ENCODE results near the gene CPT1B. TPM values are rescaled to one million over a fixed set of nuclear protein-coding genes. Genes with fewer than 3 reads are reported as not detected.

Gene CPT1B
- total RNA-seq, 6 experiments from 2014 or later: 3.8 to 30.7 (median 13.0) TPM

- H3K4me3 ChIP-seq: no peak overlapping the region
- DNase-seq (no peak), ATAC-seq (no peak)
- H3K27ac ChIP-seq: no peak overlapping the region
- H3K27me3 ChIP-seq: no peaks in the 10 kb centered on the region
- TF ChIP-seq POLR2A (IDR thresholded peaks at IDR 0.05): no peak
- TF ChIP-seq CTCF (IDR thresholded peaks at IDR 0.05): no peak
- H3K36me3 ChIP-seq: no peaks in the 10 kb centered on the region
- intact Hi-C loops (cut with DNase I): no loop called here
- H3K4me1 ChIP-seq: peaks cover 0 to 10% (median 4%) of the 10 kb centered on the region in 4 donors
- WGBS (ENCODE audit: insufficient coverage, low coverage, low lambda C conversion rate, missing lambda C conversion rate): 84% methylated on average over 3 of the region's 3 CpGs
- no peaks in the 10 kb centered on the region for H3K9me3 ChIP-seq
Measured at GRCh38 chr22:50560034-50560433, 18.2 kb downstream of the CPT1B start.

GRCh38 chr22:50556703-50557102 lies 21.5 kb downstream of the CPT1B start:
- ATAC-seq (no peak), DNase-seq (no peak)
- Histone ChIP-seq H3K9me3 (no peaks in the 10 kb centered on the region), H3K27ac (no peak overlapping the region), H3K4me3 (no peak overlapping the region), H3K36me3 (no peaks in the 10 kb centered on the region), H3K27me3 (no peaks in the 10 kb centered on the region), H3K4me1 (no peaks in the 10 kb centered on the region)
- WGBS (ENCODE audit: insufficient coverage, low coverage, low lambda C conversion rate, missing lambda C conversion rate): 85% methylated on average over 5 of the region's 5 CpGs
- intact Hi-C loops (cut with DNase I): no loop called here
- TF ChIP-seq CTCF (IDR thresholded peaks at IDR 0.05): no peak
- no peak for TF ChIP-seq POLR2A (IDR thresholded peaks at IDR 0.05)

- Histone ChIP-seq H3K4me3 (no peak overlapping the region), H3K36me3 (no peaks in the 10 kb centered on the region), H3K9me3 (no peaks in the 10 kb centered on the region), H3K27me3 (no peaks in the 10 kb centered on the region), H3K4me1 (peaks cover 0 to 8% (median 0%) of the 10 kb centered on the region in 4 donors), H3K27ac (no peak overlapping the region)
- intact Hi-C loops (cut with DNase I): loop anchor here in 1 of 2 donors (5.0 kb wide), 1 partner anchor 49 kb away; the partner anchor contains the start of gene MAPK8IP2
- WGBS (ENCODE audit: insufficient coverage, low coverage, low lambda C conversion rate, missing lambda C conversion rate): 82% methylated on average over 8 of the region's 8 CpGs
- DNase-seq (peak in 1 of 3 donors; percentile 15), ATAC-seq (no peak)
- TF ChIP-seq POLR2A (IDR thresholded peaks at IDR 0.05): no peak
- TF ChIP-seq CTCF (IDR thresholded peaks at IDR 0.05): no peak
Measured at GRCh38 chr22:50553310-50553709, 24.9 kb downstream of the CPT1B start.

GRCh38 chr22:50551160-50551752 lies 27.0 kb downstream of the CPT1B start:
- H3K27me3 ChIP-seq: no peaks in the 10 kb centered on the region
- no peak for ATAC-seq
- H3K4me1 ChIP-seq: peaks cover 0 to 8% (median 0%) of the 10 kb centered on the region in 4 donors
- no peak overlapping the region for H3K27ac ChIP-seq
- H3K9me3 ChIP-seq: no peaks in the 10 kb centered on the region
- H3K36me3 ChIP-seq: no peaks in the 10 kb centered on the region
- intact Hi-C loops (cut with DNase I): loop anchor here in 1 of 2 donors (5.0 kb wide), 1 partner anchor 51 kb away; the partner anchor contains the start of gene MAPK8IP2
- peak in 1 of 3 donors; percentile 45 for DNase-seq
- 87% methylated on average over 6 of the region's 11 CpGs for WGBS (ENCODE audit: insufficient coverage, low coverage, low lambda C conversion rate, missing lambda C conversion rate)
- H3K4me3 ChIP-seq: no peak overlapping the region
- no peak for TF ChIP-seq POLR2A (IDR thresholded peaks at IDR 0.05)
- no peak for TF ChIP-seq CTCF (IDR thresholded peaks at IDR 0.05)

All from right lobe of liver (tissue), 6 donors.